Measurements from ENCODE around the gene PTX4.

DNA sequence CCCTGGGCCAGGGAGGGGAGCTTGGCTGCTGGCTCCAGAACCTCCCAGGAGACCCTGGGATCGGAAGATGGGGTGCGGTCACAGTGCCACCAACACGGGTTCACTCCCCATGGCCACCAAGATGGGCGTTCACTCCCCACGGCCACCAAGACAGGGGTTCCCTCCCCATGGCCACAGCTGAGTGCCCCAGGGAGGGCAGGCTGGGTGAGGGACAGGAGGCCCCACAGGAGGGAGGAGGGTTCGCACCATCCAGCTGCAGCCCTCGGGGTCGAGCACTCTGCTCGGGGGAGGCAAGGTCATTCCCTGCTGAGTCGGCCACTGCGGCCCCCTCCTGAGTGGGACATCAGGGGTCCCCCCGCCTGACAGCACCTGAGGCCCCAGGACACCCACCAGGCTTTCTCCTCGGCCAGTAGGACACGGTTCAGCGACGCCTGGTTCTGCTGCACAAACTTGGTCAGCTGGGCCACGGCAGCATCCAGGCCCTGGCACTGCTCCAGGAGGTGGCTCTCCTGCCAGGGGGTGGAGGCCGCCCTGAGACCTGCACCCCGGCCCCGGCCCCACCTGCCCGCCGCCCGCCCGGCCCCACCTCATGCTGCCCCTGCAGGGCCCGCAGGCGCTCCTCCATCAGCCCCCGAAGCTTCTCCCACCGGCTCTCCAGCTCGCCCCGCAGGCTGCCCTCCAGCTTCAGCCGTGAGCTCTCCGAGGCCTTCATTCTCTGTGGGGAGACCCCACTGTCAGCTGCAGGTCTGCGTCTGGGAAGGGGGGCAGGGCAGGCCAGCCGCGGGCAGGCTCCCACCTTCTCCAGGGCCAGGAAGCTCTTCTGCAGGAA is 50.3 kb downstream of the PTX4 start:
- TF ChIP-seq, protein P1, sequence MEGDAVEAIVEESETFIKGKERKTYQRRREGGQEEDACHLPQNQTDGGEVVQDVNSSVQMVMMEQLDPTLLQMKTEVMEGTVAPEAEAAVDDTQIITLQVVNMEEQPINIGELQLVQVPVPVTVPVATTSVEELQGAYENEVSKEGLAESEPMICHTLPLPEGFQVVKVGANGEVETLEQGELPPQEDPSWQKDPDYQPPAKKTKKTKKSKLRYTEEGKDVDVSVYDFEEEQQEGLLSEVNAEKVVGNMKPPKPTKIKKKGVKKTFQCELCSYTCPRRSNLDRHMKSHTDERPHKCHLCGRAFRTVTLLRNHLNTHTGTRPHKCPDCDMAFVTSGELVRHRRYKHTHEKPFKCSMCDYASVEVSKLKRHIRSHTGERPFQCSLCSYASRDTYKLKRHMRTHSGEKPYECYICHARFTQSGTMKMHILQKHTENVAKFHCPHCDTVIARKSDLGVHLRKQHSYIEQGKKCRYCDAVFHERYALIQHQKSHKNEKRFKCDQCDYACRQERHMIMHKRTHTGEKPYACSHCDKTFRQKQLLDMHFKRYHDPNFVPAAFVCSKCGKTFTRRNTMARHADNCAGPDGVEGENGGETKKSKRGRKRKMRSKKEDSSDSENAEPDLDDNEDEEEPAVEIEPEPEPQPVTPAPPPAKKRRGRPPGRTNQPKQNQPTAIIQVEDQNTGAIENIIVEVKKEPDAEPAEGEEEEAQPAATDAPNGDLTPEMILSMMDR (IDR thresholded peaks at IDR 0.05; ENCODE audit: low read depth, low read length), result no peak
- TF ChIP-seq POLR2A (IDR thresholded peaks at IDR 0.05; ENCODE audit: extremely low read depth, insufficient read length) (no peak), MYC (IDR thresholded peaks at IDR 0.05; ENCODE audit: low read depth, low read length) (no peak)
- TF ChIP-seq, protein P2, sequence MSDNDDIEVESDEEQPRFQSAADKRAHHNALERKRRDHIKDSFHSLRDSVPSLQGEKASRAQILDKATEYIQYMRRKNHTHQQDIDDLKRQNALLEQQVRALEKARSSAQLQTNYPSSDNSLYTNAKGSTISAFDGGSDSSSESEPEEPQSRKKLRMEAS (IDR thresholded peaks at IDR 0.05; ENCODE audit: low read depth, low read length), result no peak
